Omental fat pad (tissue), 4 donors: Measurements from ENCODE around the gene SH3D19. TPM values are rescaled to one million over a fixed set of nuclear protein-coding genes. Genes with fewer than 3 reads are reported as not detected.
A peak's percentile ranks its signal among the peaks of the same experiment; 100 is the strongest.

Experiments
- ATAC-seq: fragments of 150-250 bp; one replicate; pipeline ENCODE4 v1.9.1; 2016; ENCODE audit warnings: mild to moderate bottlenecking, moderate library complexity; ENCODE audit not compliant: low FRiP score
- DNase-seq: peaks from one replicate; pipeline ENCODE4 v3.0.0-alpha.2; 2019; ENCODE audit warnings: low spot score
- total RNA-seq, 4 donors: library from RNA; depleted of rRNA; stranded (reverse); fragments of >200 nt; gene quantifications; one replicate each; pipeline ENCODE4 v1.1.0, GENCODE V29; 2016
- TF ChIP-seq, protein P1 (sequence below), 3 donors: fragments of 450-650 bp; IDR thresholded peaks; one replicate each; pipeline ENCODE4 v1.5.1; 2016 to 2017; ENCODE audit warnings: antibody characterized with exemption in 3 of 3, mild to moderate bottlenecking in 3 of 3, moderate library complexity in 2 of 3

The SH3D19 gene
- total RNA-seq, 4 donors from 2014 or later = 161 to 226 (median 191) TPM

DNA sequence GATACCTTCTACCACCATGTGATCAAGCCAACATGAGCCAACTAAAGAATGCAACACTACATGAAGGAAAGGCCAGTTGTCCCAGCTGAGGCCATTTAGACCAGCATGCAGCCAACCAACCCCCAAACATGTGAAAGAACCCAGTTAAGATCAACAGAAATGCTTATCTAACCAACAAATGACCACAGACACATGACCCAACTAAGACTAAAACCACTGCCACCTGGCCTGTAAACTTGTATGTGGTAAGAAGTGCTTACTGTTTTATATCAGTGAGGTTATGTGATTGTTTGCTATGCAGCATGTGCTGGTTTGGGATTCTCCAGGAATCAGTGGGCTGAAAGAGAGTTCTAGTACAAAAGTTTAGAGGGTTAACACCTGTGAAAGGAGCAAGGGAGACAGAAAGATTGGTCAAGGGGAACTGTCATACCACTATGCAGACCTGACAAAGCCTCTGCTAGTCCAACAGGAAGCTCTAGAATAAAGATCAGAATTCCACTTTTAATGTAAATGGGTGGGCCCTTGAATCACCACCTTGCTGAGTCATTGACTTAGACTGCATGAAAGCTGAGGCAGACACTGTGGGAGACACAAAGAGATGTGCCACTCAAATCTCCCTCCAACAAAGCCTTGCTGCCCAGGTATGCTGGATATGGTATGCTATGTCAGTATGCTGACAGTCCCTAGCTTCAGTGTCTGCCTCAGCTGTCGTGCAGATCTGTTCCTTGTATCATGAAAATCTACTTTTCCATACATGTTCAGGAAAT lies 6.1 kb upstream of the SH3D19 start:
- DNase-seq (no peak), ATAC-seq (no peak)
- TF ChIP-seq, protein P1, sequence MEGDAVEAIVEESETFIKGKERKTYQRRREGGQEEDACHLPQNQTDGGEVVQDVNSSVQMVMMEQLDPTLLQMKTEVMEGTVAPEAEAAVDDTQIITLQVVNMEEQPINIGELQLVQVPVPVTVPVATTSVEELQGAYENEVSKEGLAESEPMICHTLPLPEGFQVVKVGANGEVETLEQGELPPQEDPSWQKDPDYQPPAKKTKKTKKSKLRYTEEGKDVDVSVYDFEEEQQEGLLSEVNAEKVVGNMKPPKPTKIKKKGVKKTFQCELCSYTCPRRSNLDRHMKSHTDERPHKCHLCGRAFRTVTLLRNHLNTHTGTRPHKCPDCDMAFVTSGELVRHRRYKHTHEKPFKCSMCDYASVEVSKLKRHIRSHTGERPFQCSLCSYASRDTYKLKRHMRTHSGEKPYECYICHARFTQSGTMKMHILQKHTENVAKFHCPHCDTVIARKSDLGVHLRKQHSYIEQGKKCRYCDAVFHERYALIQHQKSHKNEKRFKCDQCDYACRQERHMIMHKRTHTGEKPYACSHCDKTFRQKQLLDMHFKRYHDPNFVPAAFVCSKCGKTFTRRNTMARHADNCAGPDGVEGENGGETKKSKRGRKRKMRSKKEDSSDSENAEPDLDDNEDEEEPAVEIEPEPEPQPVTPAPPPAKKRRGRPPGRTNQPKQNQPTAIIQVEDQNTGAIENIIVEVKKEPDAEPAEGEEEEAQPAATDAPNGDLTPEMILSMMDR (IDR thresholded peaks at IDR 0.05) = no peak

GRCh38 chr4:151329217-151330007 lies 4.0 kb upstream of the SH3D19 start:
- TF ChIP-seq, protein P1 (IDR thresholded peaks at IDR 0.05) = no peak
- no peak for ATAC-seq

DNA sequence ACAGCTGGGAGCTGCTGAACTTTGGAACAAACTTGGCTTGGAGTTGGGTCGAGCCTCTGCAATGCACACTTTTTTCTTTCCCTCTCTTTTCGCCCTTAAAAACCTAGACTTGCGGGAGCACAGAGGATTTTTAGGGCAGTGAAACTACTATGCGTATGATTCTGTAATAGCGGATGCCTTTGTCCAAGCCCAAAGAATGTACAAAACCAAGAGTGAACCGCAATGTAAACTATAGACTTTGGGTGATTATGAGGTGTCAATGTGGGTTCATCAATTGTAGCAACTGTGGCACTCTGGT lies 493 bp upstream of the SH3D19 start:
- ATAC-seq = no peak
- DNase-seq = no peak
- TF ChIP-seq, protein P1 (IDR thresholded peaks at IDR 0.05) = no peak

More at GRCh38 chr4:151329217-151330007, 4.0 kb upstream of the SH3D19 start:
- DNase-seq = no peak

GRCh38 chr4:151324752-151325110 lies 674 bp downstream of the SH3D19 start:
- DNase-seq = no peak
- ATAC-seq = peak; percentile 77
- TF ChIP-seq, protein P1 (IDR thresholded peaks at IDR 0.05) = no peak

DNA sequence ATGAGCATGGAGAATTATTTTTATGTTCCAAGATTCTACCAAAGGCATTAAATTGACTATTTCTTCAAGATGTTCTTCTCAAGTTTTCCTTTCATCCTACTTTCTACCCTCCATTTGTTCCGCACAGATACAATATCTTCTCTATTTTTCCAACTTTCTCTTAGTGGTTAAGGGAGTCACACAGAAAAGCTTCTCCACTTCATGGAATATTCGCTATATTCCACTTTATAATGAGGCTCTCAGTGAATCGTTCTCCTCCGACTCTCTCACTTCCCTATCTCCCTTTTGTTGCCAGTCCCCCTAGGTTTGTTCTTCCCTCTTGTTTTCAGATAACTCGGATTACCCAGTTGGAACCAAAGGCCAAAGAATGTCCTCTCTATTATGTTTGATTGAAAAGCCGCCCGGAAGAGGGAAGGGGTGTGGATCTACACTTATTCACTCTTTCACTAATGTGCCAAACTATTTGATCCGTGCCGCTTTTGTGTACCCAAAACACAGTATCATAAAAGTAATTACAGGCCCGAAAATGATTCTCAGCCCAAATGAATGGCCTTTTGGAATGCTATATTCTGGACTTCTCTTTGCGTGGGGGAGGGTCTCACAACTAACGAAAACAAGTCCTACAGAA lies 1.2 kb downstream of the SH3D19 start:
- no peak for DNase-seq
- ATAC-seq = peak; percentile 1
- TF ChIP-seq, protein P1 (IDR thresholded peaks at IDR 0.05) = no peak

- DNase-seq = no peak
- TF ChIP-seq, protein P1 (IDR thresholded peaks at IDR 0.05) = no peak
- no peak for ATAC-seq
Measured at GRCh38 chr4:151323667-151324066, 1.7 kb downstream of the SH3D19 start.
